Dedifferentiated amniotic fluid mesenchymal stem cell (primary cell): Measurements from ENCODE around the gene MAP1S.

ENCODE experiments used
- DNase-seq: peaks from one replicate; pipeline ENCODE4 v3.0.0-alpha.2; 2016; ENCODE audit errors: extremely low spot score

The MAP1S gene

GRCh38 chr19:17692566-17692965 is 26.7 kb upstream of the MAP1S start:
- no peak for DNase-seq

- DNase-seq: no peak
These were observed 24.1 kb upstream of the MAP1S start for GRCh38 chr19:17695198-17695597.

GRCh38 chr19:17703824-17704463 is 15.3 kb upstream of the MAP1S start:
- DNase-seq: no peak

- no peak for DNase-seq
These were observed 12.5 kb upstream of the MAP1S start for GRCh38 chr19:17706750-17707181.

- DNase-seq: no peak
These were observed 7.4 kb upstream of the MAP1S start for GRCh38 chr19:17711851-17712250.

- no peak for DNase-seq
These were observed 2.9 kb upstream of the MAP1S start for GRCh38 chr19:17716309-17716929.

- DNase-seq: no peak
These were observed 732 bp upstream of the MAP1S start for GRCh38 chr19:17718550-17718946.

GRCh38 chr19:17719730-17720400 is 585 bp downstream of the MAP1S start:
- DNase-seq: no peak

GRCh38 chr19:17720440-17720839 is 1.2 kb downstream of the MAP1S start:
- DNase-seq: no peak

- no peak for DNase-seq
These were observed 1.9 kb downstream of the MAP1S start for GRCh38 chr19:17721111-17721628.

- DNase-seq: no peak
These were observed 2.5 kb downstream of the MAP1S start for GRCh38 chr19:17721821-17722220.

- no peak for DNase-seq
These were observed 3.5 kb downstream of the MAP1S start for GRCh38 chr19:17722655-17723240.

GRCh38 chr19:17724655-17725054 is 5.4 kb downstream of the MAP1S start:
- no peak for DNase-seq

GRCh38 chr19:17725422-17726078 is 6.3 kb downstream of the MAP1S start:
- DNase-seq: no peak

GRCh38 chr19:17726136-17726741 is 7.0 kb downstream of the MAP1S start:
- no peak for DNase-seq

- no peak for DNase-seq
These were observed 7.9 kb downstream of the MAP1S start for GRCh38 chr19:17726964-17727773.

GRCh38 chr19:17727843-17728242 is 8.6 kb downstream of the MAP1S start:
- no peak for DNase-seq

GRCh38 chr19:17733127-17733526 is 13.8 kb downstream of the MAP1S start:
- no peak for DNase-seq

- no peak for DNase-seq
These were observed 14.9 kb downstream of the MAP1S start for GRCh38 chr19:17734146-17734545.

GRCh38 chr19:17735410-17735809 is 16.1 kb downstream of the MAP1S start:
- no peak for DNase-seq

- no peak for DNase-seq
These were observed 18.4 kb downstream of the MAP1S start for GRCh38 chr19:17737690-17738153.
